K562 (cell line): ENCODE measurements around the gene MCOLN2.

Experiments used
- DDX20 ChIP-seq: fragments of 450-650 bp; IDR thresholded peaks from 2 replicates; pipeline ENCODE4 v1.6.1; 2016; ENCODE audit warnings: missing genetic modification characterization, low read depth, mild to moderate bottlenecking, missing compliant biosample characterization, moderate library complexity
- SIN3A ChIP-seq, 2 experiments: fragments of 150-350 bp in 1 of 2; IDR thresholded peaks; 2 replicates each; pipeline ENCODE4 v1.6.1; 2011 to 2016; ENCODE audit warnings: borderline replicate concordance in 2 of 2, low read depth in 2 of 2, low read length in 2 of 2, mild to moderate bottlenecking in 2 of 2, moderate library complexity in 2 of 2; ENCODE audit not compliant: control insufficient read depth in 1 of 2
- TF ChIP-seq, protein P1 (sequence below), 3 experiments: IDR thresholded peaks in 2 of 3; conservative IDR thresholded peaks in 1 of 3; 2 replicates each; pipeline ENCODE4 v1.5.1; 2011 to 2012; ENCODE audit warnings: low read length in 3 of 3, mild to moderate bottlenecking in 3 of 3, control low read depth in 2 of 3, improper control_type of control experiment in 1 of 3, inconsistent platforms in 1 of 3, low read depth in 1 of 3, mixed read lengths in 1 of 3, moderate library complexity in 1 of 3; ENCODE audit not compliant: insufficient read depth in 2 of 3

DNA sequence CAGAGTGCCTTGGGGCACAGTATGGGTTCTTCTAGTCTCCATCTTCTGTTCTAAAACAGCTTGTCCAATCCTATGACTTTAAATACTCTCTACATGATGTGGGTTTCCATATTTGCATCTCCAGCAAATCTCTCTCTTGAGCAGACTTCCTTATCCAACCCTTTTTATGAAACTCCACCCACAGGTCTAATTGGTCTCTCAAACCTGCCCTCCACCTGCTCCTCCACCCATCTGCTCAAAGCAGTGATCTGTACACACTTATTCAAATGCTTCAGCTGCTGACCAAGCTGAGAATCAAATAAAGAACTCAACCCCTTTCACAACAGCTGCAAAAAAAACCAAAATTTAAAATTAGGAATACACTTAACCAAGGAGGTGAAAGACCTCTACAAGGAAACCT lies 11.5 kb downstream of the MCOLN2 start:
- TF ChIP-seq, protein P1, sequence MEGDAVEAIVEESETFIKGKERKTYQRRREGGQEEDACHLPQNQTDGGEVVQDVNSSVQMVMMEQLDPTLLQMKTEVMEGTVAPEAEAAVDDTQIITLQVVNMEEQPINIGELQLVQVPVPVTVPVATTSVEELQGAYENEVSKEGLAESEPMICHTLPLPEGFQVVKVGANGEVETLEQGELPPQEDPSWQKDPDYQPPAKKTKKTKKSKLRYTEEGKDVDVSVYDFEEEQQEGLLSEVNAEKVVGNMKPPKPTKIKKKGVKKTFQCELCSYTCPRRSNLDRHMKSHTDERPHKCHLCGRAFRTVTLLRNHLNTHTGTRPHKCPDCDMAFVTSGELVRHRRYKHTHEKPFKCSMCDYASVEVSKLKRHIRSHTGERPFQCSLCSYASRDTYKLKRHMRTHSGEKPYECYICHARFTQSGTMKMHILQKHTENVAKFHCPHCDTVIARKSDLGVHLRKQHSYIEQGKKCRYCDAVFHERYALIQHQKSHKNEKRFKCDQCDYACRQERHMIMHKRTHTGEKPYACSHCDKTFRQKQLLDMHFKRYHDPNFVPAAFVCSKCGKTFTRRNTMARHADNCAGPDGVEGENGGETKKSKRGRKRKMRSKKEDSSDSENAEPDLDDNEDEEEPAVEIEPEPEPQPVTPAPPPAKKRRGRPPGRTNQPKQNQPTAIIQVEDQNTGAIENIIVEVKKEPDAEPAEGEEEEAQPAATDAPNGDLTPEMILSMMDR (IDR thresholded peaks at IDR 0.05 in 2 of 3, conservative IDR thresholded peaks at IDR 0.05 in 1 of 3; ENCODE audit: insufficient read depth in 2 of 3, low read depth in 1 of 3, low read length in 3 of 3) = no peak
- TF ChIP-seq DDX20 (tag) (no peak), SIN3A (IDR thresholded peaks at IDR 0.05; ENCODE audit: borderline replicate concordance in 2 of 2, control insufficient read depth in 1 of 2, low read depth in 2 of 2, low read length in 2 of 2) (no peak)
